Gastroesophageal sphincter (tissue), 4 donors: ENCODE data around the gene IBA57. TPM values are rescaled to one million over a fixed set of nuclear protein-coding genes. Genes with fewer than 3 reads are reported as not detected.

ENCODE experiments used
- ATAC-seq: fragments of 150-250 bp; one replicate; pipeline ENCODE4 v1.9.1; 2016; ENCODE audit warnings: mild to moderate bottlenecking, moderate library complexity
- H3K27ac ChIP-seq, 4 donors: fragments of 200-600 bp; sonication (generic) in 3 of 4; 1 replicate in 3 of 4; 2 replicates in 1 of 4; pipeline ENCODE4 v1.5.1; 2016 to 2019
- H3K27me3 ChIP-seq: fragments of 200-600 bp; sonication (generic); one replicate; pipeline ENCODE4 v1.5.1; 2019
- H3K36me3 ChIP-seq, 2 donors: fragments of 200-600 bp; sonication (generic); one replicate each; pipeline ENCODE4 v1.5.1; 2019; ENCODE audit warnings: control low read depth in 1 of 2
- H3K4me1 ChIP-seq, 3 donors: fragments of 200-600 bp; sonication (generic); 1 replicate in 2 of 3; 2 replicates in 1 of 3; pipeline ENCODE4 v1.5.1; 2016 to 2019; ENCODE audit warnings: control low read depth in 2 of 3
- H3K4me3 ChIP-seq, 2 donors: fragments of 200-600 bp; sonication (generic); one replicate each; pipeline ENCODE4 v1.5.1; 2019; ENCODE audit warnings: mild to moderate bottlenecking in 1 of 2, moderate library complexity in 1 of 2
- H3K9me3 ChIP-seq, 3 donors: fragments of 200-600 bp; sonication (generic); one replicate each; pipeline ENCODE4 v1.5.1; 2017 to 2019; ENCODE audit warnings: control low read depth in 2 of 3
- EP300 ChIP-seq: sonication (generic); formaldehyde crosslinking; IDR thresholded peaks from one replicate; pipeline ENCODE4 v1.6.1; 2017; ENCODE audit warnings: antibody characterized with exemption, mild to moderate bottlenecking
- POLR2A ChIP-seq, 2 donors: fragments of 450-650 bp; IDR thresholded peaks; one replicate each; pipeline ENCODE4 v1.6.1; 2017; ENCODE audit warnings: antibody characterized with exemption in 2 of 2, mild to moderate bottlenecking in 2 of 2, moderate library complexity in 1 of 2
- POLR2AphosphoS5 ChIP-seq: sonication (generic); formaldehyde crosslinking; IDR thresholded peaks from one replicate; pipeline ENCODE4 v1.6.1; 2017; ENCODE audit warnings: antibody characterized with exemption
- WGBS, 2 donors: methylation state at CpG; one replicate each; pipeline ENCODE4 v1.1.5; 2018; ENCODE audit warnings: low coverage in 1 of 2; 5-methylcytosine and 5-hydroxymethylcytosine counted together
- total RNA-seq, 4 donors: library from RNA; depleted of rRNA; stranded (reverse); fragments of >200 nt; gene quantifications; one replicate each; pipeline ENCODE4 v1.1.0, GENCODE V29; 2016
- TF ChIP-seq, protein P1 (sequence below), 4 experiments: fragments of 200-600 bp in 2 of 4; fragments of 450-650 bp in 2 of 4; sonication (generic) in 1 of 4; IDR thresholded peaks; one replicate each; pipeline ENCODE4 v1.5.1; 2017 to 2019; ENCODE audit warnings: antibody characterized with exemption in 4 of 4, mild to moderate bottlenecking in 2 of 4, moderate library complexity in 2 of 4

The IBA57 gene
- total RNA-seq, 4 donors from 2014 or later = 4.2 to 11.3 (median 7.4) TPM

- 27 to 68% methylated on average over 1 to 2 of the region's 2 CpGs for WGBS, 2 donors
- TF ChIP-seq, protein P1, sequence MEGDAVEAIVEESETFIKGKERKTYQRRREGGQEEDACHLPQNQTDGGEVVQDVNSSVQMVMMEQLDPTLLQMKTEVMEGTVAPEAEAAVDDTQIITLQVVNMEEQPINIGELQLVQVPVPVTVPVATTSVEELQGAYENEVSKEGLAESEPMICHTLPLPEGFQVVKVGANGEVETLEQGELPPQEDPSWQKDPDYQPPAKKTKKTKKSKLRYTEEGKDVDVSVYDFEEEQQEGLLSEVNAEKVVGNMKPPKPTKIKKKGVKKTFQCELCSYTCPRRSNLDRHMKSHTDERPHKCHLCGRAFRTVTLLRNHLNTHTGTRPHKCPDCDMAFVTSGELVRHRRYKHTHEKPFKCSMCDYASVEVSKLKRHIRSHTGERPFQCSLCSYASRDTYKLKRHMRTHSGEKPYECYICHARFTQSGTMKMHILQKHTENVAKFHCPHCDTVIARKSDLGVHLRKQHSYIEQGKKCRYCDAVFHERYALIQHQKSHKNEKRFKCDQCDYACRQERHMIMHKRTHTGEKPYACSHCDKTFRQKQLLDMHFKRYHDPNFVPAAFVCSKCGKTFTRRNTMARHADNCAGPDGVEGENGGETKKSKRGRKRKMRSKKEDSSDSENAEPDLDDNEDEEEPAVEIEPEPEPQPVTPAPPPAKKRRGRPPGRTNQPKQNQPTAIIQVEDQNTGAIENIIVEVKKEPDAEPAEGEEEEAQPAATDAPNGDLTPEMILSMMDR (IDR thresholded peaks at IDR 0.05) = no peak
- TF ChIP-seq POLR2AphosphoS5 = no peak
- Histone ChIP-seq H3K4me1 (no peaks in the 10 kb centered on the region), H3K4me3 (no peak overlapping the region), H3K36me3 (peaks cover 0 to 19% of the 10 kb centered on the region in 2 donors), H3K27me3 (no peaks in the 10 kb centered on the region), H3K9me3 (peaks cover 0 to 19% (median 2%) of the 10 kb centered on the region in 3 donors), H3K27ac (no peak overlapping the region)
- ATAC-seq = no peak
Observed at GRCh38 chr1:228198977-228199590, 33.5 kb downstream of the IBA57 start.

DNA sequence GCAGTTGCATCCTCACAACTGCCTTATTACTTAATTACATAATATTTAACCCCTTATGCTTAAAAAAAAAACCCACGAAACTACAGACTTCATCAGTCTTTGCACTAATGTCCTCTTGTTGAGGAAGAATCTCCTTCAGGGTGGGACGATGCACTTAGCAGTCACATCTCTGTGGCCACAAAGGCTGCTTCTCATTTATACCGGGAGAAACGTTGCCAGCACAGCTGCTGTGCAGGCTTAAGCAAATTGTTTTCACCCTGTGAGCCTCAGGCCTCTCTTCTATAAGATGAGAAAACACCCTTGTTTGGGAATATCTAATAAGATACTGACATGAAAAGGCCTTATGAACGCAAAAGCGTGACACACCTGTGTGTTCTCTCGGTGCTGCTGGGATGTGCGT, 39.4 kb downstream of the IBA57 start:
- no peaks in the 10 kb centered on the region for H3K4me1 ChIP-seq
- peaks cover 0 to 7% of the 10 kb centered on the region in 2 donors for H3K36me3 ChIP-seq
- H3K27me3 ChIP-seq = peaks cover 35% of the 10 kb centered on the region
- WGBS, 2 donors = 60 to 65% methylated on average over 4 to 7 of the region's 8 CpGs
- no peak for ATAC-seq
- H3K9me3 ChIP-seq = peaks cover 0 to 2% (median 0%) of the 10 kb centered on the region in 3 donors
- H3K27ac ChIP-seq = no peak overlapping the region
- no peak for TF ChIP-seq POLR2AphosphoS5
- TF ChIP-seq, protein P1 (IDR thresholded peaks at IDR 0.05) = no peak
- no peak for TF ChIP-seq EP300
- TF ChIP-seq POLR2A (IDR thresholded peaks at IDR 0.05) = no peak
- H3K4me3 ChIP-seq = no peak overlapping the region

GRCh38 chr1:228205526-228206436, 40.2 kb downstream of the IBA57 start:
- 44 to 45% methylated on average over 2 to 9 of the region's 15 CpGs for WGBS, 2 donors
- Histone ChIP-seq H3K27me3 (peaks cover 43% of the 10 kb centered on the region), H3K4me1 (no peaks in the 10 kb centered on the region), H3K9me3 (no peaks in the 10 kb centered on the region), H3K27ac (no peak overlapping the region), H3K4me3 (no peak overlapping the region), H3K36me3 (no peaks in the 10 kb centered on the region)
- no peak for TF ChIP-seq EP300
- no peak for TF ChIP-seq POLR2AphosphoS5
- TF ChIP-seq POLR2A (IDR thresholded peaks at IDR 0.05) = no peak
- TF ChIP-seq, protein P1 (IDR thresholded peaks at IDR 0.05) = no peak
- no peak for ATAC-seq

DNA sequence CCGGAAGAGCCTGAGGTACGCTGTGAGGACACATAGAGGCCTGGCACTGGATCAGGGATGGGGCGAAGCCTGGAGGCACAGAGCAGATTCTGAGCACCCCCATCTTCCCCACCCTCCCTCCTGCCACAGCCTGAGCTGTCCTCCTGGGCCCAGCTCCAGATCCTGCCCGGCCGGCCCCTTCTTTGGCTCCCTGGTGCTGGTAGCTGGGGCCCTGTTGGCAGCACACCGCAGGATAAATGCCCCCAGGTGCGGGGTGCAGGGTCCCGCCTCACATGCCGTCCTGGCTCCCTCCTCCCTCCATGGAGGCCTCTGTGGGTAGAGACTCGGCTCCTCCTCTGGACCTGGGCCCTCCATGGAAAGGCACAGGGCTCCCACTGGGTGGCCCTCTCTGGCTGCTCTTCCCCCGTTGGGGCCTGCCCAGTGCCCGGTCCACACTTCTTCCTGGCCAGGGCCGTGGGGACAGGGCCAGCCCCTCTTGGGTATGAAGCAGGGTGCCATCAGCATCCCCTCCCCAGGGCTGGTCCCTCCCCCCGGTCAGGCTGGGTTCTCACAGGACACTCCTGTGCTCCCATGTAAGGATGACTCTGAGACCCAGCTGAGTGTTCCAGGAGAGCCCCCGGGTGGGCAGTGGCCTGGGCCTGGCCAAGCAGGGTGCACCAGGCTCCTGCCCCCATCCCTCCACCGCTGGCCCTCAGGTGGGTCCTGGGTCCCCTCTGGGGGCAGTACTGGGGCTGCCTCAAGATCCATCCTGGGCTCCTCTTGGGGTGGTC, 41.2 kb downstream of the IBA57 start:
- no CpG with 5 or more reads among the region's 16 CpGs for WGBS, 2 donors
- no peak for ATAC-seq
- no peaks in the 10 kb centered on the region for H3K9me3 ChIP-seq
- H3K4me3 ChIP-seq = no peak overlapping the region
- TF ChIP-seq, protein P1 (IDR thresholded peaks at IDR 0.05) = no peak
- TF ChIP-seq EP300 (no peak), POLR2A (IDR thresholded peaks at IDR 0.05) (no peak), POLR2AphosphoS5 (no peak)
- H3K27me3 ChIP-seq = peaks cover 51% of the 10 kb centered on the region
- H3K36me3 ChIP-seq = no peaks in the 10 kb centered on the region
- no peaks in the 10 kb centered on the region for H3K4me1 ChIP-seq
- peak overlapping the region in 1 of 4 donors; percentile 32 for H3K27ac ChIP-seq
